Measurements from ENCODE around the gene LCT. TPM values are rescaled to one million over a fixed set of nuclear protein-coding genes. Genes with fewer than 3 reads are reported as not detected.

The LCT gene
- total and polyA plus RNA-seq, 9 of the 15 experiments (the other 6 are each of a cell fraction or from before 2014, with no cell fraction given) = 0.01 to 0.04 (median 0.03) TPM; not detected in 4

DNA sequence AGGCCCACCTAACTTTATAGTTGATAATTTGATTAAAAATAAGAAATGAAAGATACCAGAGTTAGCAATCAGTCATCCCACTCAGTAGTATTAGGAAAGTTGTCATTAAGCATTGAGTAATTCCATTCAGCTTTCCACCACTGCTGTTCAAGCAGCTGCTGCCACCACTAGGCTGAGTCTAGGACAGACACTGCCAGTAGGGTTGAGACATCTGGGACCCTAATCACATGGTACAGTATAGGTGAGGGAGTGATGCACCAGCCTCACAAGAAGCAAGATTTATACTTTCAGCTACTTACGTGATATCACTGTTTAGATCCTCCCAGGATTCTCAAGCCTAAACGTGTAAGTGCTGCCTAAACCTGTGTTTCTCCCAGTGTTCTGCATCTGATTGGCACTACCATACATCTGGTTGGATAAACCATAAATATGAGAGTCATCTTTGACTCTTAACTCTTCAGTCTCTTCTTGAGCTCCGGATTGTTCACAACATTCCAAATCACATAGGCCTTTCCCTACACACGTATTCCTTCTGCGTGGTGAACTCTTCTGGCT lies 92.1 kb downstream of the LCT start:
- Histone ChIP-seq H4K20me1 (replicated peaks; ENCODE audit: control insufficient read depth, insufficient read depth, low read length) (peaks cover 9% of the 10 kb centered on the region; the same call in 1 of the 2 replicates), H3K4me1 (replicated peaks in 1 of 2; ENCODE audit: control insufficient read depth in 2 of 2, insufficient read depth in 2 of 2, low read length in 2 of 2) (peaks cover 8 to 10% of the 10 kb centered on the region in 2 experiments; a peak in 3 of 5 replicates), H3K79me2 (ENCODE audit: control insufficient read depth, insufficient read depth, low read length) (peaks cover 56% of the 10 kb centered on the region), H2AFZ (ENCODE audit: low read depth, low read length) (no peak overlapping the region), H3K27me3 (ENCODE audit: control insufficient read depth in 2 of 2, insufficient read depth in 2 of 2, low read length in 2 of 2) (no peaks in the 10 kb centered on the region), H3K4me3 (no peak overlapping the region), H3K9me1 (ENCODE audit: control insufficient read depth, insufficient read depth, low read length) (no peaks in the 10 kb centered on the region), H3K4me2 (ENCODE audit: insufficient read depth, low read length) (peak overlapping the region; percentile 12; the same call in 1 of the 2 replicates), H3K36me3 (ENCODE audit: control insufficient read depth, insufficient read depth, low read length) (peaks cover 44% of the 10 kb centered on the region), H3K9me3 (replicated peaks; ENCODE audit: control insufficient read depth, insufficient read depth, low read depth, low read length) (no peaks in the 10 kb centered on the region), H3K9ac (ENCODE audit: insufficient read depth in 1 of 2, low read depth in 2 of 2, low read length in 2 of 2) (no peak overlapping the region), H3K27ac (ENCODE audit: extremely low read depth, low read depth, low read length) (no peak overlapping the region)
- DNase-seq (ENCODE audit: extremely low read depth in 1 of 4, low spot score in 3 of 4) = peak; percentile 27 to 44 (median 35)
- ChIA-PET CTCF (ENCODE audit: low intra/inter-chr PET ratio) (no interaction called here), POLR2A (interaction anchor here (0.7 to 1.5 kb wide), 5 partner anchors 11 to 750 kb away, joined by 3 to 6 read pairs (median 3); partner anchors contain the start of gene RAB3GAP1)
- BruUV-seq (replicated peaks) = no TSS peak
- peak; percentile 18 for ATAC-seq
- in situ Hi-C loops (cut with MboI) (no loop called here), intact Hi-C loops (cut with micrococcal nuclease) (no loop called here)
- 79% methylated on average over 5 of the region's 5 CpGs for WGBS (ENCODE audit: insufficient coverage, low coverage, missing lambda C conversion rate)
- TF ChIP-seq, protein P1, sequence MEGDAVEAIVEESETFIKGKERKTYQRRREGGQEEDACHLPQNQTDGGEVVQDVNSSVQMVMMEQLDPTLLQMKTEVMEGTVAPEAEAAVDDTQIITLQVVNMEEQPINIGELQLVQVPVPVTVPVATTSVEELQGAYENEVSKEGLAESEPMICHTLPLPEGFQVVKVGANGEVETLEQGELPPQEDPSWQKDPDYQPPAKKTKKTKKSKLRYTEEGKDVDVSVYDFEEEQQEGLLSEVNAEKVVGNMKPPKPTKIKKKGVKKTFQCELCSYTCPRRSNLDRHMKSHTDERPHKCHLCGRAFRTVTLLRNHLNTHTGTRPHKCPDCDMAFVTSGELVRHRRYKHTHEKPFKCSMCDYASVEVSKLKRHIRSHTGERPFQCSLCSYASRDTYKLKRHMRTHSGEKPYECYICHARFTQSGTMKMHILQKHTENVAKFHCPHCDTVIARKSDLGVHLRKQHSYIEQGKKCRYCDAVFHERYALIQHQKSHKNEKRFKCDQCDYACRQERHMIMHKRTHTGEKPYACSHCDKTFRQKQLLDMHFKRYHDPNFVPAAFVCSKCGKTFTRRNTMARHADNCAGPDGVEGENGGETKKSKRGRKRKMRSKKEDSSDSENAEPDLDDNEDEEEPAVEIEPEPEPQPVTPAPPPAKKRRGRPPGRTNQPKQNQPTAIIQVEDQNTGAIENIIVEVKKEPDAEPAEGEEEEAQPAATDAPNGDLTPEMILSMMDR (IDR thresholded peaks at IDR 0.05 in 2 of 3, conservative IDR thresholded peaks at IDR 0.05 in 1 of 3; ENCODE audit: insufficient read depth in 2 of 3, low read depth in 1 of 3, low read length in 3 of 3) = peak; percentile 37 to 48 (median 37); a peak in 3 of 6 replicates
- no peak for TF ChIP-seq ZNF121 (CRISPR knock-in tag; conservative IDR thresholded peaks at IDR 0.05)
- TF ChIP-seq, protein P2, sequence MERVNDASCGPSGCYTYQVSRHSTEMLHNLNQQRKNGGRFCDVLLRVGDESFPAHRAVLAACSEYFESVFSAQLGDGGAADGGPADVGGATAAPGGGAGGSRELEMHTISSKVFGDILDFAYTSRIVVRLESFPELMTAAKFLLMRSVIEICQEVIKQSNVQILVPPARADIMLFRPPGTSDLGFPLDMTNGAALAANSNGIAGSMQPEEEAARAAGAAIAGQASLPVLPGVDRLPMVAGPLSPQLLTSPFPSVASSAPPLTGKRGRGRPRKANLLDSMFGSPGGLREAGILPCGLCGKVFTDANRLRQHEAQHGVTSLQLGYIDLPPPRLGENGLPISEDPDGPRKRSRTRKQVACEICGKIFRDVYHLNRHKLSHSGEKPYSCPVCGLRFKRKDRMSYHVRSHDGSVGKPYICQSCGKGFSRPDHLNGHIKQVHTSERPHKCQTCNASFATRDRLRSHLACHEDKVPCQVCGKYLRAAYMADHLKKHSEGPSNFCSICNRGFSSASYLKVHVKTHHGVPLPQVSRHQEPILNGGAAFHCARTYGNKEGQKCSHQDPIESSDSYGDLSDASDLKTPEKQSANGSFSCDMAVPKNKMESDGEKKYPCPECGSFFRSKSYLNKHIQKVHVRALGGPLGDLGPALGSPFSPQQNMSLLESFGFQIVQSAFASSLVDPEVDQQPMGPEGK (CRISPR knock-in tag; IDR thresholded peaks at IDR 0.05; ENCODE audit: borderline replicate concordance) = no peak
- TF ChIP-seq PHF8 (IDR thresholded peaks at IDR 0.05; ENCODE audit: borderline replicate concordance, low read length) = no peak
- TF ChIP-seq, protein P3, sequence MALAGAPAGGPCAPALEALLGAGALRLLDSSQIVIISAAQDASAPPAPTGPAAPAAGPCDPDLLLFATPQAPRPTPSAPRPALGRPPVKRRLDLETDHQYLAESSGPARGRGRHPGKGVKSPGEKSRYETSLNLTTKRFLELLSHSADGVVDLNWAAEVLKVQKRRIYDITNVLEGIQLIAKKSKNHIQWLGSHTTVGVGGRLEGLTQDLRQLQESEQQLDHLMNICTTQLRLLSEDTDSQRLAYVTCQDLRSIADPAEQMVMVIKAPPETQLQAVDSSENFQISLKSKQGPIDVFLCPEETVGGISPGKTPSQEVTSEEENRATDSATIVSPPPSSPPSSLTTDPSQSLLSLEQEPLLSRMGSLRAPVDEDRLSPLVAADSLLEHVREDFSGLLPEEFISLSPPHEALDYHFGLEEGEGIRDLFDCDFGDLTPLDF (CRISPR knock-in tag; IDR thresholded peaks at IDR 0.05) = no peak
- no peak for TF ChIP-seq ZNF695 (CRISPR knock-in tag; IDR thresholded peaks at IDR 0.05)
- TF ChIP-seq, protein P4, sequence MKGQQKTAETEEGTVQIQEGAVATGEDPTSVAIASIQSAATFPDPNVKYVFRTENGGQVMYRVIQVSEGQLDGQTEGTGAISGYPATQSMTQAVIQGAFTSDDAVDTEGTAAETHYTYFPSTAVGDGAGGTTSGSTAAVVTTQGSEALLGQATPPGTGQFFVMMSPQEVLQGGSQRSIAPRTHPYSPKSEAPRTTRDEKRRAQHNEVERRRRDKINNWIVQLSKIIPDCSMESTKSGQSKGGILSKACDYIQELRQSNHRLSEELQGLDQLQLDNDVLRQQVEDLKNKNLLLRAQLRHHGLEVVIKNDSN (CRISPR knock-in tag; IDR thresholded peaks at IDR 0.05) = 0 out of 2 replicates have a peak, but pooled peaks have one; percentile 23
- TF ChIP-seq CEBPB (tag; IDR thresholded peaks at IDR 0.05) = peak; percentile 50; the same call in 1 of the 2 replicates
- TF ChIP-seq KDM2B (CRISPR knock-in tag; IDR thresholded peaks at IDR 0.05) = no peak
- no peak for TF ChIP-seq ZKSCAN3 (CRISPR knock-in tag; IDR thresholded peaks at IDR 0.05)
- peak; percentile 58 for FAIRE-seq

Measured in K562 (cell line).